Panc1 (cell line): ENCODE data around the gene KCNK5.

Experiments
- TF ChIP-seq, protein P1 (sequence below): fragments of 450-650 bp; IDR thresholded peaks from 2 replicates; pipeline ENCODE4 v1.5.1; 2017; ENCODE audit warnings: mild to moderate bottlenecking
- TF ChIP-seq, protein P2 (sequence below), 2 experiments: IDR thresholded peaks; 2 replicates each; pipeline ENCODE4 v1.6.1; 2011 to 2012; ENCODE audit warnings: low read depth in 2 of 2, control low read depth in 1 of 2, low read length in 1 of 2, mild to moderate bottlenecking in 1 of 2, moderate library complexity in 1 of 2; ENCODE audit not compliant: insufficient read depth in 1 of 2

DNA sequence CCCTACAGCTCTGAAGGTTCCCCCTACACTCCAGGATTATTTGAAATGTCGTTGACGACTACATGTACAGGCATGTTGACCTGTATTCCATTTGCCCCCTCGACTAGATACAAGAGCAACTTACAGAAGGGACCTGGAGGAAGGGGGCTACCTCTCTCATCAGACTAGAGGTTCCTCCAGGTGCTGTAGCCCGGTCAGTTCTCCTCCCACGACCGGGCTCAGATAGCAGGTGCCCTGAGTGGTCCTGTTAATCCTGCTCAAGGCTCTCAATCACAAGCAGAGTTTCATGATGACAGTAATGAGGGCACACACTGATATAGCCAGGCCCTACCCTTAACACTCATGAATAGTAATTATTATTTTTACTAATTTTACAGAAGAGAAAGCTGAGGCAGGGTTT lies 36.5 kb downstream of the KCNK5 start:
- TF ChIP-seq, protein P1, sequence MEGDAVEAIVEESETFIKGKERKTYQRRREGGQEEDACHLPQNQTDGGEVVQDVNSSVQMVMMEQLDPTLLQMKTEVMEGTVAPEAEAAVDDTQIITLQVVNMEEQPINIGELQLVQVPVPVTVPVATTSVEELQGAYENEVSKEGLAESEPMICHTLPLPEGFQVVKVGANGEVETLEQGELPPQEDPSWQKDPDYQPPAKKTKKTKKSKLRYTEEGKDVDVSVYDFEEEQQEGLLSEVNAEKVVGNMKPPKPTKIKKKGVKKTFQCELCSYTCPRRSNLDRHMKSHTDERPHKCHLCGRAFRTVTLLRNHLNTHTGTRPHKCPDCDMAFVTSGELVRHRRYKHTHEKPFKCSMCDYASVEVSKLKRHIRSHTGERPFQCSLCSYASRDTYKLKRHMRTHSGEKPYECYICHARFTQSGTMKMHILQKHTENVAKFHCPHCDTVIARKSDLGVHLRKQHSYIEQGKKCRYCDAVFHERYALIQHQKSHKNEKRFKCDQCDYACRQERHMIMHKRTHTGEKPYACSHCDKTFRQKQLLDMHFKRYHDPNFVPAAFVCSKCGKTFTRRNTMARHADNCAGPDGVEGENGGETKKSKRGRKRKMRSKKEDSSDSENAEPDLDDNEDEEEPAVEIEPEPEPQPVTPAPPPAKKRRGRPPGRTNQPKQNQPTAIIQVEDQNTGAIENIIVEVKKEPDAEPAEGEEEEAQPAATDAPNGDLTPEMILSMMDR, result no peak
- TF ChIP-seq, protein P2, sequence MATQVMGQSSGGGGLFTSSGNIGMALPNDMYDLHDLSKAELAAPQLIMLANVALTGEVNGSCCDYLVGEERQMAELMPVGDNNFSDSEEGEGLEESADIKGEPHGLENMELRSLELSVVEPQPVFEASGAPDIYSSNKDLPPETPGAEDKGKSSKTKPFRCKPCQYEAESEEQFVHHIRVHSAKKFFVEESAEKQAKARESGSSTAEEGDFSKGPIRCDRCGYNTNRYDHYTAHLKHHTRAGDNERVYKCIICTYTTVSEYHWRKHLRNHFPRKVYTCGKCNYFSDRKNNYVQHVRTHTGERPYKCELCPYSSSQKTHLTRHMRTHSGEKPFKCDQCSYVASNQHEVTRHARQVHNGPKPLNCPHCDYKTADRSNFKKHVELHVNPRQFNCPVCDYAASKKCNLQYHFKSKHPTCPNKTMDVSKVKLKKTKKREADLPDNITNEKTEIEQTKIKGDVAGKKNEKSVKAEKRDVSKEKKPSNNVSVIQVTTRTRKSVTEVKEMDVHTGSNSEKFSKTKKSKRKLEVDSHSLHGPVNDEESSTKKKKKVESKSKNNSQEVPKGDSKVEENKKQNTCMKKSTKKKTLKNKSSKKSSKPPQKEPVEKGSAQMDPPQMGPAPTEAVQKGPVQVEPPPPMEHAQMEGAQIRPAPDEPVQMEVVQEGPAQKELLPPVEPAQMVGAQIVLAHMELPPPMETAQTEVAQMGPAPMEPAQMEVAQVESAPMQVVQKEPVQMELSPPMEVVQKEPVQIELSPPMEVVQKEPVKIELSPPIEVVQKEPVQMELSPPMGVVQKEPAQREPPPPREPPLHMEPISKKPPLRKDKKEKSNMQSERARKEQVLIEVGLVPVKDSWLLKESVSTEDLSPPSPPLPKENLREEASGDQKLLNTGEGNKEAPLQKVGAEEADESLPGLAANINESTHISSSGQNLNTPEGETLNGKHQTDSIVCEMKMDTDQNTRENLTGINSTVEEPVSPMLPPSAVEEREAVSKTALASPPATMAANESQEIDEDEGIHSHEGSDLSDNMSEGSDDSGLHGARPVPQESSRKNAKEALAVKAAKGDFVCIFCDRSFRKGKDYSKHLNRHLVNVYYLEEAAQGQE (IDR thresholded peaks at IDR 0.05; ENCODE audit: insufficient read depth in 1 of 2, low read depth in 2 of 2, low read length in 1 of 2), result no peak
